ENCODE results near the gene MMP23B.
"Not testable (repeated sequence)": the region's sequence is repeated elsewhere in the genome, so short reads cannot be mapped to it uniquely, and the experiment has no call there.

The MMP23B gene

DNA sequence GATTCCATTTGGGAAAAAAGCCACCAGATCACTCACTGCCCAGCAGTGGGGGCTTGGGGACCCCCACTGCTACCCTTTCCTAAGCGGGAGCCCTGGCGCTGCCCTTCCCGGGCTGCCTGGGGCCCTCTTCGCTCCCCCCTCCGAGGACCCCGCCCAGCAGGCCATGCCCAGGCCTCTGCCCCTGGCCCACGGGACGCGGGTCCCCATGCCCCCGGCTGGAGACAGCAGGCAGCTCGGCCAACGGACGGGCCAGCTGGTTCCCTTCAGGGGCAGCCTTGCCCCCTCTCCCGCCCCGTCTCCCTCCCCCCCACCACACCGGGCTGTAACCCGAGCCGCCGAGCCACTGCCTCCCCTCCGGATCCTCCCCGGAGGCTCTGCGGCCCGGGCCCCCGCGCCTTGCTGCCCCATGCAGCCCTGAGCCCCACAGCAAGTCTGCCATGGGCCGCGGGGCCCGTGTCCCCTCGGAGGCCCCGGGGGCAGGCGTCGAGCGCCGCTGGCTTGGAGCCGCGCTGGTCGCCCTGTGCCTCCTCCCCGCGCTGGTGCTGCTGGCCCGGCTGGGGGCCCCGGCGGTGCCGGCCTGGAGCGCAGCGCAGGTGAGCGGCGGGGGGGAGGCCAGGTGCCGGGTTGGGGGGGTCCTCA, at the start of gene MMP23B:
Gene MMP23B, plus strand, starts transcription at position 392 of the 639 bp plus-strand sequence. Its CDS starts 46 bp downstream, at position 438.
- DNase-seq (ENCODE audit: low read depth), result no peak

DNA sequence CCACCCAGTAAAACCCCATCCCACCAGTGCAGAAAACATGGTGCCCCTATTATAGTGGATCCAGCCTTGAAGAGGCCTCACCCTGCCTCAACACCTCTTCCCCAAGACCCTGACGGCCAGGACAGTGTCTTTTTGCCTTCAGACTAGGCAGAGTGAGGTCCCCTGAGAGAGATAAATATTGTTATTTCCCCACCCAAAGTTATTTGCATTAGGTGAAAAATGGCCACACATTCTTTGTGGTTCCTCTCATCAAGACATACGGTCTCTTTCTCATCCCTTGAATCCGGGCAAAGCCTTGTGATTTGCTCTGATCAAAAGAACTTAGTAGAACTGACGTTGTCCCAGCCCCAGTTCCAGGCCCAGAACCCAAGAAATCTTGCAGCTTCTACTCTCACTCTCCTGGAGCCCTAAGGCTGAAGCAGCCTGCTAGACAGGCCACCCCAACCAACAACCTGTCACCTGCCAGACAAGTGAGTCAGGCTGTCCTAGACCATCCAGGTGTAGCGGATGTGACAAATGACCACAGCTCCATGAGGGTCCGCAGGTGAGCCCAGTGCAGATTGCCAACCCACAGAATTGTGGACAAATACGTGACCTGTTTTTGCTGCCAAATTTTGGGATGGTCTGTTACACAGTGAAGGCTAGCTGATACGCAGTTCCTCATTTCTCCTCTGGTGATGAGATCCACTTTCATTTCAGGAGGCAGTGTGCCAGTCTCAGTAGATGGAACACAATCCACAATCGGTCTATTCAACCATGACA, 49.2 kb upstream of the MMP23B start:
- DNase-seq (ENCODE audit: low read depth), result no peak

DNA sequence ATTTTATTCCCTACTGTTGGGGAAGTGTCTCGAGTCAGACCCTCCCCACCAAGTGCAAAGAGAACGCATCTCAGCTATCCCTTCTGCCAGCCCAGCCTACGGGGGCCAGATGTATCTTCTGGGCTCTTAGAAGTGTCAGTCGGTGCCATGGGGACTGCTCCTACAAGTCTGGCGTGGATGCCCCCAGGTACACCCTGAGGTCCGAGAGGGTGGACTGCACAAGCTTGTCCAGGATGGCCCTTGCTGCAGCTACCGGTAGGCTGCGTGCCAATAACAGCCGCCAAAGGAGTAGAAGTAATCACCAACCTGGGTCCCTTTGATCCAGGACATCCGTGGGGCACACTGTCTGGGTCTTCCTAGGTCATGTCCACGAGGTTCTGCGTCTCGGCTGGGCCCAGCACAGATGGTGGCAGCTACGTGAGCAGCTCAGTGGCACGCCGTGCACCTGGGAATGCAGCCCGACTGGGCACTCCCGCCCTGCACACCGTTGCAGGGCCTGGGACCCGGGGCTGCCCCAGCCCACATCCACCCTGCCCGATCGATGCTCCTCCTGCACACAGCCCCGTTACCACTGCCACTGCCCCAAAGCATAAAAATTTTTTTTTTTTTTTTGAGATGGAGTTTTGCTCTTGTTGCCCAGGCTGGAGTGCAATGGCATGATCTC, 48.5 kb upstream of the MMP23B start:
- no peak for DNase-seq (ENCODE audit: low read depth)

DNA sequence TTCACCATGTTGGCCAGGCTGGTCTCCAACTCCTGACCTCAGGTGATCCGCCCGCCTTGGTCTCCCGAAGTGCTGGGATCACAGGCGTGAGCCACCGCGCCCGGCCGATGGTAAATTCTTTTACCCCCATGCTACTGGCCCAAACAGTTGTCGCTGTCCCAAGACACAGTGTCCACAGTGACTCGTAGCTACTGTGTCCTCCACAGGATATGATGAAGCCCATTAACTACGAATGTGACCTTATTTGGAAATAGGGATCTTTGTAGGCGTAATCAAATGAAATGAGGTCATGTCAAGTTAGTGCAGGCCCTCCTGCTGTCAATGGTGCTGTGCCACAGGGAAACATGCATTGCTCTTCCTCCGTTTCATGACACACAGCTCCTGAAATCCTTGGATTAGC, 40.5 kb upstream of the MMP23B start:
- no peak for DNase-seq (ENCODE audit: low read depth)

DNA sequence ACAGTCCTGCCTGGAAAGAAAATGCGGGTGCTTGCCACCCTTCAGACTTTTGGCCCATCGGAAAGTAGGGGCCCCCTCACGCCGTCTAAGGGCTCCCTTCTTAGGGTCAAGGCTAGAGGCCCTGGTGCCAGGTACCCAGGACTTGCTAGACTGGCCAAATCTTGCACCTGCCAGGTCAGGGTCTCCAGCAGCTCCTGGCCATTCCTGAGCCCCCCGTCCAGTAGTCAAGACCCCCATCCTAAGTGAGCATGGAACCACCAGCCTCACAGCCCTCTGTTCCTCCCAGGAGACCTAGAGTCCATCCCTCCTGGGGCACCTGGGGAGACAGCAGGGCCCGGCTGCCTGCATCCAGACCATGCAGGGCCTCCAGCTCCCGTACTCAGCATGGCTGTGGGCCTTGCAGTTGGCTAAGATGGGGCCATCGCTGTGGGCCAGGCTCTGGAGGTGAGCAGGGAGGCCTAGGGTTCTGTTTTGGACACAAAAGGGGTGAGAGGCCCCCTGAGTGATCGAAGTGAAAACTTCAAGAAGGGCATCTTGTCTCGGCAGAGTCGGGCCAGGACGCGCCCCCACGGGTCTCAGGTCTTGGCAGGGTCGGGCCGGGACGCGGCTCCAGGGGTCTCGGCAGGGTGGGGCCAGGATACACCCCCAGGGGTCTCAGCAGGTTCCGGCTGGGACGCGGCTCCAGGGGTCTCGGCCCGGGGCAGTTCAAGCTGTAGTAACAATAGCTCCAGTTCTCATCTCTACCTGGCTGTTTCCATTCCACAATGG, 38.0 kb upstream of the MMP23B start:
- DNase-seq (ENCODE audit: low read depth), result no peak

DNA sequence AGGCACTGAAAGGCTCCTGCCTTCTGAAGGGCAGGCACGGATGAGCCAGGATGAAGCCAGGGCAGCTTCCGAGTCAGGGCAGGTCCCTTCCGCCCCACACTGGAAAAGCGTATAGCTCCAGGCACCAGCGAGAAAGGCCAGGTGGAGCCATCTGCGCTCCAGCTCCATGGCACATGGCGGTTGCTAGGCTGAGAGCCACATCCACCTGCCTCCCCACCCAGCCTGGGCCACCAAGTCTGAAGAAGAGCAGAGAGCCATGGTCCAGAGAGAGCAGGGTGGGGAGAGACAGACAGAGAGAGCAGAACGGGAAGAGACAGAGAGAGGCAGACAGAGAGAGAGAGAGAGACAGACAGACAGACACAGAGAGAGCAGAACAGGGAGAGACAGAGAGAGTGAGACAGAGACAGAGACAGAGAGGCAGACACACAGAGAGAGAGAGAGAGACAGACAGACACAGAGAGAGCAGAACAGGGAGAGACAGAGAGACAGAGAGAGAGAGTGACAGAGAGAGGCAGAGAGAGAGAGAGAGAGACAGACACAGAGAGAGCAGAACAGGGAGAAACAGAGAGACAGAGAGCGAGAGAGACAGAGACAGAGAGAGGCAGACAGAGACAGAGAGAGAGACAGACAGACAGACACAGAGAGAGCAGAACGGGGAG, 37.2 kb upstream of the MMP23B start:
- DNase-seq (ENCODE audit: low read depth), result no peak

DNA sequence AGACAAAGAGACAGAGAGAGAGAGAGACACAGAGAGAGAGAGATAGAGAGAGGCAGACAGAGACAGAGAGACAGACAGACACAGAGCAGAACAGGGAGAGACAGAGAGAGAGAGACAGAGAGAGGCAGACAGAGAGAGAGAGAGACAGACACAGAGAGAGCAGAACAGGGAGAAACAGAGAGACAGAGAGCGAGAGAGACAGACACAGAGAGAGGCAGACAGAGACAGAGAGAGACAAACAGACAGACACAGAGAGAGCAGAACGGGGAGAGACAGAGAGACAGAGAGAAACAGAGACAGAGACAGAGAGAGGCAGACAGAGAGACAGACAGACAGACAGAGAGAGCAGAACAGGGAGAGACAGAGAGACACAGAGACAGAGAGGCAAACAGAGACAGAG, 36.6 kb upstream of the MMP23B start:
- DNase-seq (ENCODE audit: low read depth), result not testable (repeated sequence)

DNA sequence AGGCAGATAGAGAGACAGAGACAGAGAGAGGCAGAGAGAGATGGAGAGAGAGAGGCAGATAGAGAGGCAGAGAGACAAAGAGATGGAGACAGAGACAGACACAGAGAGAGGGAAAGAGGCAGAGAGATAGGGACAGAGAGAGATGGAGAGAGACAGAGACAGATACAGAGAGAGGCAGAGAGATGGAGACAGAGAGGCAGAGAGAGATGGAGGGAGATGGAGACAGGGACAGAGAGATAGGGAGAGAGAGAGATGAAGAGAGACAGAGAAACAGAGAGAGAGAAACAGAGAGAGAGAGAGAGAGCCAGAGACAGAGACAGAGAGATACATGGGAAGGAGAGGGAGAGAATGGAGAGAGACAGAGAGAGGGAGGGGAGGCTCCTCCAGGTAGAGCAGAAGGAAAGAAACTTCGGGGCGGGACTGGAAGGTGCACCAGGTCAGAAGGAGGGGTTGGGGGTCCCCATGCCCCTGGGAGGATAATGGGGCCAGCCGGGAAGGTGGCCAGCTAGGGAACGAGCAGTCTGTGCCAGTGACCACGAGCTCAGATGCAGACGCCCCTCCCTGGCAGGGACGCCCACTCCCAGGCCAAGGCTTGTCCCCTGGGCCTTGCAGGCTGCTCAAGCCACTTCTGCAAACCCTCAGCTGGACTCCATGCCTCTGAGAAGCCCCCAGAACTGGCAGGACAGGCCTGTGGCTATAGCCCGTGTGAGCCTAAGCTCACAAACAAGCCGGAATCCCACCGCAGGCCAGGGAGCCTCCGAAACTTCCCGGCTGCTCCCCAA, 35.3 kb upstream of the MMP23B start:
- DNase-seq (ENCODE audit: low read depth), result no peak

DNA sequence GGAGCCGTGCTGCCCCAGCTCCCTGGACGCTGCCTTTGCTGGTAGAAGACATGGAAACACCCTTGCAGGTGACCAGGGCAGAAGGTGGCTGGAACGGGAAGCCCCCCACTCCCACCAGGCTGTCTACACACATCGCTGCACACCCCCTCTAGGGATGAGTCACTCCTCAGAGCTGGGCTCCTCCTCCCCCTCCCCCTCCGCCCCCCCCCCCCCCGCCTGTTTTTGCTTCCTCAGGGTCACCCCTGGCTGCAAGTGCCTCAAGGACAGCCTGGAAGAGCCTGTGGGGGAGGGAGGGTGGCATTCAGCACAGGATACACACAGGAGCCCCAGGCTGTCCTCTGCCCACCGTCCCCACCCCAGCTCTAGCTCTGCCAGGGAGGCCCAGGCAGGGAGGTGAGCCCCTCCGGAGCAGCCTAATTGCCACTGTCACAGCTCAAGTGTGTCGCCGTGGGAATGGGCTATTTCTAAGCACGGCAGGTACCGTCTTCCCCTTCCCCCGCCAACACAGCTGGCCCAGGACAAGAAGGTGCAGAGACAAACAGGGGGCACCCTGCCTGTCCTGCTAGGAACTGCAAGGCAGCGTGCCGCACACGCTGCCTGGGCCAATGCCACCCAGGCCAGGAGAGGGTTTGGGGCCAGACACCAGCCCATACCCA, 34.6 kb upstream of the MMP23B start:
- no peak for DNase-seq (ENCODE audit: low read depth)

DNA sequence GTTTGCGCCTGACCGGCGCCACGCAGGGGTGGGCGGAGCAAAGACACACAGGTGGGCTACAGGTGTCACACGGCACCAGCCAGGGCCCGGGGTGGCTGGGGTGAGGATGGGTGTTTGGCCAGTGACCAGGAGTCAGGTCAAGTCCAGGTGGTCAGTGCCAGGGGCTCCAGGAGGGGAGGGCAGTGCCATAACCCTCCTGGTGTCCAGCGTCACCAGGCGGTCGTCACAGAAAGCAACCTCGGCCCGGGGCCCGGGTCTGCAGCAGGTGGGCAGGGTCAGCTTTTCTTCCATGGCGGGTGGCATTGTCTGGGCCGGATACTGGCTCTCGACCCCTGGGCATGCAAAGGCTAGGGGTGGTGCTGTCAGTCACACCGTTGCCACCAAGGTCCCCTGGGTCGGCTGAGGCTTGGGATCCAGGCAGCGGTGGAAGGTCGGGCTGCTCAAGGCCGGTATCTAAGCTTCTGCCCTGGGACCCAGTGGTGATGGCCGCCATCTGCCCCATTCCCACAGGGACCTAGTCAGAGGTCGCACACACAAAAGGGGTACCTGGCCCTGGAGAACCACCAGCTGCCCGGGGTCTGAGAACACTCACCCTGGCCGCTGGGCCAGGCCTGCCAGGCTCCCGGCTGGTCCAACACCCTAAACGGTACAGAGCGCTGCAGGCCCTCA, 33.8 kb upstream of the MMP23B start:
- no peak for DNase-seq (ENCODE audit: low read depth)

DNA sequence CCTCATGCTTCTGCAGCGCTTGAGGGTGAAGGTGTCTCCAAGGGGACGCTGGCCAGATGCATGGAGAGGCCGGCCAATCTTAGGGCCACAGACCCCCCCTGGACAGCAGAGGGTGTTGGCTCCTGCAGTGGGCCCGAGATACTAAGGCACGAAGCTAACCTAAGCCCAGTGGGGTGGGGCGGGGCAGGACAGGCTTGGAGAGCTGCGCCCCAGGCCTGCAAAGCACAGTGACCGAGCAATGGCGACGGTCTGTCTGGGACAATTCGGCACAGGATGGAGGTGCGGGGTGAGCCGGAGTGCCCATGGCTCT, 33.3 kb upstream of the MMP23B start:
- DNase-seq (ENCODE audit: low read depth), result no peak

DNA sequence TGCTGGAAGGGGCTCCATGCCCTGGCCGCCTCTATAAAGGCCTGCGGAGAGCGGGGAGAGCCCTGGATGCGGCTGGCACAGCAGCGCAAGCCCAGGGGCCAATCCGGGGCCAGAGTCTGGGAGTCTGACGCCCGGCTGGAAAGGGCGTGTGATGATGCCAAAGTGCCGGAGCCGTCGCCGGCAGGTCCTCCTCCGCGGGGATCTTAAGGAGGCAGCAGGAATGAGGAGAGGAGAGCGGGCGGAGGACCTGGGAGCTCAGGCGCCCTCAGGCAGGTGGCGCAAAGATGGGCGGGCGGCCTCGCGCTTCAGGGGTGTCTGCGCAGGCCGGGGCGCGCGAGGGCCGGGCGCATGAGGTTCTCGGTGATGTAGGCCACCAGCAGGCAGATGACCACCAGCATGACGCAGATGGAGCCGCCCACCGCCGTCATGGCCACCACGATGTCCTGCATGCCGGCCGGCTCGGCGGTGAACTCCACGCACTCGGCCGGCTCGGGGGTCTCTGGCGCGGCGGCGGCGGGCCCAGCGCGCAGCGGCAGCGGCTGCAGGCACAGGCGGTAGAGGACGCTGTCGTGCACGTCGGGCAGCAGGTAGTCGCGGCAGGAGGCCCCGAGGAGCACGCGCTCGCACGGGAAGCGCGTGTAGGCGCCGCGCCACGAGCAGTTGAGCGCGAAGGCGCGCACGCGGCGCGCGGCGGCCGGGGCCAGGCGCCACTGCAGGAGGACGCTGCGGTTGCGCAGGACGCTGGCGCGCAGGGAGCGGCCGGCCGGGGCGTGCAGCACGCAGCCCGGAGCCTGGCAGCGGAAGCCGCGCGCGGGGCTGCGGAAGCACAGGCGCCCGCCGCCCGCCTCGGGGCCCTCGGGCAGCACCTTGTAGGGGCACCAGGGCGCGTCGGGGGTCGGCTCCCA, 32.7 kb upstream of the MMP23B start:
- DNase-seq (ENCODE audit: low read depth), result no peak

DNA sequence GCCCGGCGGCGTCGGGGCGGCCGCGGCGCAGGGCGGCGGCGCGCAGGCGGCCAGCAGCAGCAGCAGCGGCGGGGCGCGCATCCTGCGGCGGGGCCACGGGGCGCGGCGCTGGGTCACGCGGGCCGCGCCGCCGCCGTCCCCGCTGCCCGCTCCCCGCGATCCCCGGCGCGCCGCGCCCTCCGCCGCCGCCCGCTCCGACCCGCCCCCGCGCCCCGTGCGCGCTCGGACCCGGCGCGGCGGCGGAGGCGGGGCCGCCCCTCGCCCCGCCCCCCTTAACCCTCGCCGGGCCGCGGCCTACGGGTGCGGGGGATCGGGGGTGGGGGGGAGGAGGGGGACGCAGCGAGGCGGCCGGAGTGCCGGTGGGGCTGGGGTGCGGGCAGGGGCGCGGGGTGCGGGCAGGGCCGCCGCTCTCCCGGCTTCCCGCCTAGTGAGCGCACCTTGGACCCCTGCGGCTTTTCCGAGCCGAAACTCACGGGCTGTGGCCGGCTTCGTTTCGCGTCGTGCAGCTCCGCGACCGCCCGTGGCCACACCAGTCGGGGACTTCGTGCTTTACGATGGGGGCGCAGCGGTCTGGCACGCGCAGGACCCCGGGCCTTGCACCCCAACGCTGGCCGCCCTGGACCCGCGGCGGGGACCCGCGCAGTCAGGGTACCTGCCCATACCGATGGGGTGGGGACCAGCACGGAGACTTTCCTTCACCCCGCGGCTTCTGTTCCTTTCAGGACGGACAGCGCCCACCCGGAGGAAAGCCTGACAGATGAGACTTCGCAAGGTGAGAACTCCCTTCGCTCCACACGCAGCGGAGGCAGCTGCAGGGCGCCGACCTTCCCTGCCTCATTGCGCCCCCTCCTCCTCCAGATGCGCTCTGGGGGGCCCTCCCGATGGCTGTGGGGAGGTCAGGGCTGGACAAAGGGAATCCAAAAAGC, 31.8 kb upstream of the MMP23B start, which contains the start of gene FNDC10:
Gene FNDC10, minus strand, starts transcription at position 201 of the 926 bp plus-strand sequence. Its CDS starts 120 bp downstream, at position 81.
- DNase-seq (ENCODE audit: low read depth), result no peak

DNA sequence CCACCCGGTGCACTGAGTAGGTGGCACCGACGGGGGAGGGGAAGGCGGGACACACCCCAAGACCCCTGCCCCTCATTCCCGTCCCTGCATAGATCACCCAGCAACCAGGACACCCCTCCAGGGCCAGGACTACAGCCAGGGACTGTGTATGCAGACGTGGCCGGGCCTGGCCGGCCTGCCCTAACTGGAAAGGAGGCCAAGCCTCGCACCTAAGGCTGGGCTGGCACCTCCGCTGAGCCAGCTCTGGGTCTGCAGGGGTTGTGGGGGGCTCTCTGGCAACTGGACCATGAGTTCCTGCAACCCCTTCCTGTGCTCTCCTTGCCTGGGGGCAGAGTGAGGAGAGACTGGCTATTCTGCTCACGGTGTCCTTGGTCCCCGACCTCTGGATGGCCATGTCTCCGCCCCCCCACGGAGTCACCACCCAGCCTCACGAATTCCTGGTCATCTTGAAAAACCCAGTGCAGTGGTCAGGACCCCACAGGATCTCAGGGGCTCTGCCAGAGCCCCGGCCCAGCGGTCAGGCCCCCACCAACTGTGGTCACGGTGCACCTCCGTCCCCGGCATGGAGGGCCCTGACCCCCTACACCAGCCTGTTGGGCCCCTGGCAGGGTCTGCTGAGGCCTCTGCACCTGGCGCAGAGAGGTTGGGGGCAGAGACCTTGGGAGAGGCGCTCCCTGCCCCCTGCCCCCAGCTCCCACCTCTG, 31.0 kb upstream of the MMP23B start:
- no peak for DNase-seq (ENCODE audit: low read depth)

DNA sequence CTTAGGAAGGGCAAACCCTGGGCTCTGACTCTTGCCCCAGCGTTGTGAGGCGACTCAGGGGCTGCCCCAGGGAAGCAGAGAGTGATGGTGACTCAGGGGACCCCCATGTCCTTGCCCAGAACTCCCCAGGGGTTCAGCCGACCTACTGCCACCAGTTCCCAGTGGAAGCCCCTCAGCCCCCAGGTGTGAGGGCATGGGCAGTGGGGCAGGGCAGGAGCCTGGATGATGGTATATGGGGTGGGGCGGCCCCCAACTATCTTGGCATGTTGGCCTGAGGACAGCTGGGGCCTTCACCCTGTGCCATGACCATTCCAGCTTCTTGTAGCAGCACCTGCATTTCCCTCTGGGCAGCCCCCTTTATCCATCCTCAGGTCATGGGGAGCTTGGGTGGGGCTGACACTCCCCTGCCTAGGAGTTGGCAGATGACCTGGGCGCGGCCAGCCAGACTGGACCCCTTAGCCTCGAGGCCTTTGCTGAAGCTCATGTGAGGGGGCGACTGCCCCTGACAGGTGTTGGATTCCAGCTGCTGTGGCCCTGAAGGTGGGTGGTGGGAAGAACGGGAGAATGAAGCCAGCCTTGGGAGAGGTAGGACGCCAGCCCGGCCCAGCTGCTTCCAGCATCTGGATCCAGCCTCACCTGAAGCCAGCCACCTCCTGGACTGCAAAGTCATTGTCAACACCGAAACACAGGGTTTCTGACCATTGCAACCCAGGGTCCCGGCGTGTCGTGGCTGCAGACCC, 30.2 kb upstream of the MMP23B start:
- no peak for DNase-seq (ENCODE audit: low read depth)

DNA sequence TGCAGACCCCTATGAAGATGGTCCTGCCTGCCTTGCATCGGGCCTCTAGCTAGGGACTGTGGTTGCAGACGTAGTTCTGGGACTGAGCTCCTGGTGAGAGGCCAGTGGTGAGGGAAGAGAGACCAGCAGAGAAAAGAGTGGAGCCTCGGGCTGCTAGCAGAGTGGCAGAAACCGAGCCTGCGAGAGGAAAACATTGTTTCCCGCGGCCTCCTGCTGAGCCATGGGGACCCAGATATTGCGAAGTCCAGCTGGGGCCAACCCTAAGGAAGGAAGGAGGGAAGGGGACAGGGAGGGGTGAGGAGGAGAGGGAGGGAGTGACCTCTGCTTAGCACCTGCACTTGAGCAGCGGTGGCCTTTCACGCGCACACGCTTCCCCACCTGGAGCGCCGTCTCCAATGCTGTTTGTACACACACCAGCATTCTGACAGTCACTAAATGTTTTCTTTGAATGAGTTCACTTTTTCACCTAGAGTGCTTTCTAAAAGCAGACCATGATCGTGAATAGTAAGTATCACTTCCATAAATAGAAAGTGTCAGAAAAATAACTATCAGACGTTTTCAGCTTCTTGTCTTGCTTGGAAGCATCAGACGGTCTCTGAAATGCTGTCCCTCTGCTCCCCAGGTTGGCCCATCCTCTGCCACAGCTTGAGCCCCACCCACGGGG, 29.5 kb upstream of the MMP23B start:
- DNase-seq (ENCODE audit: low read depth), result no peak

Measured in activated gamma-delta T cell treated with anti-CD3 and anti-CD28 coated beads, Interleukin-2, amount 50 U/mL, for 16 hours (primary cell).